CD4-positive, CD25-positive, alpha-beta regulatory T cell (primary cell): ENCODE measurements around the gene CDH23. TPM values are rescaled to one million over a fixed set of nuclear protein-coding genes. Genes with fewer than 3 reads are reported as not detected.

Experiments used
- ATAC-seq, 2 donors: fragments of 150-1000 bp; cut with Tn5 transposase; one replicate each; pipeline ENCODE4 v1.10.0; 2021; ENCODE audit warnings: low read depth in 2 of 2, moderate number of reproducible peaks in 2 of 2, moderate library complexity in 1 of 2
- DNase-seq, 3 donors: peaks; one replicate each; pipeline versions ENCODE4 v3.0.0 to v3.0.0-alpha.2; 2012 to 2022; ENCODE audit warnings: mixed read lengths in 1 of 3
- H3K27ac ChIP-seq: one replicate; pipeline ENCODE4 v1.7.0; 2013; ENCODE audit warnings: mild to moderate bottlenecking, low read length; ENCODE audit not compliant: insufficient read depth, poor library complexity, severe bottlenecking
- H3K27me3 ChIP-seq: one replicate; pipeline ENCODE4 v1.7.0; 2013; ENCODE audit warnings: low read length; ENCODE audit not compliant: control insufficient read depth, insufficient read depth
- H3K36me3 ChIP-seq: one replicate; pipeline ENCODE4 v1.7.0; 2013; ENCODE audit warnings: mild to moderate bottlenecking, low read length, moderate library complexity; ENCODE audit not compliant: control insufficient read depth, insufficient read depth
- H3K4me1 ChIP-seq: 2 replicates; pipeline ENCODE4 v1.7.0; 2013; ENCODE audit warnings: mild to moderate bottlenecking, low read length; ENCODE audit not compliant: insufficient read depth, control insufficient read depth, poor library complexity, severe bottlenecking
- H3K4me3 ChIP-seq: one replicate; pipeline ENCODE4 v1.7.0; 2013; ENCODE audit warnings: low read depth, mild to moderate bottlenecking, low read length, moderate library complexity
- H3K9me3 ChIP-seq, 2 experiments: 1 replicate in 1 of 2; 2 replicates in 1 of 2; pipeline ENCODE4 v1.7.0; 2013; ENCODE audit warnings: low read length in 2 of 2, mild to moderate bottlenecking in 1 of 2, moderate library complexity in 1 of 2; ENCODE audit not compliant: control insufficient read depth in 2 of 2
- H3K27ac Mint-ChIP-seq, 3 donors: one replicate each; pipeline ENCODE4 v1.8.0; 2020 to 2022; ENCODE audit warnings: mild to moderate bottlenecking in 3 of 3, mixed read lengths in 3 of 3, moderate library complexity in 2 of 3
- H3K27me3 Mint-ChIP-seq: one replicate; pipeline ENCODE4 v1.8.0; 2022; ENCODE audit warnings: mild to moderate bottlenecking, mixed read lengths
- H3K36me3 Mint-ChIP-seq: one replicate; pipeline ENCODE4 v1.8.0; 2020; ENCODE audit warnings: mixed read lengths
- H3K4me1 Mint-ChIP-seq, 4 donors: one replicate each; pipeline ENCODE4 v1.8.0; 2020 to 2022; ENCODE audit warnings: mixed read lengths in 4 of 4, mild to moderate bottlenecking in 1 of 4
- H3K4me3 Mint-ChIP-seq, 4 donors: one replicate each; pipeline ENCODE4 v1.8.0; 2020 to 2022; ENCODE audit warnings: mild to moderate bottlenecking in 4 of 4, mixed read lengths in 4 of 4, moderate library complexity in 3 of 4
- H3K9me3 Mint-ChIP-seq, 7 donors: one replicate each; pipeline ENCODE4 v1.8.0; 2020 to 2022; ENCODE audit warnings: mixed read lengths in 7 of 7, mild to moderate bottlenecking in 3 of 7, moderate library complexity in 2 of 7
- polyA plus RNA-seq, 4 donors: library from polyadenylated mRNA; unstranded; fragments of 300-500 nt; fragmentation: Illumina TruSeq; gene quantifications; one replicate each; pipeline ENCODE4 v1.2.3, GENCODE V29; 2021
- total RNA-seq: library from RNA; stranded (reverse); gene quantifications from one replicate; pipeline ENCODE4 v1.2.3, GENCODE V29; 2022

Gene CDH23
- total and polyA plus RNA-seq, 5 donors from 2014 or later = 0.17 to 5.6 (median 1.1) TPM

DNA sequence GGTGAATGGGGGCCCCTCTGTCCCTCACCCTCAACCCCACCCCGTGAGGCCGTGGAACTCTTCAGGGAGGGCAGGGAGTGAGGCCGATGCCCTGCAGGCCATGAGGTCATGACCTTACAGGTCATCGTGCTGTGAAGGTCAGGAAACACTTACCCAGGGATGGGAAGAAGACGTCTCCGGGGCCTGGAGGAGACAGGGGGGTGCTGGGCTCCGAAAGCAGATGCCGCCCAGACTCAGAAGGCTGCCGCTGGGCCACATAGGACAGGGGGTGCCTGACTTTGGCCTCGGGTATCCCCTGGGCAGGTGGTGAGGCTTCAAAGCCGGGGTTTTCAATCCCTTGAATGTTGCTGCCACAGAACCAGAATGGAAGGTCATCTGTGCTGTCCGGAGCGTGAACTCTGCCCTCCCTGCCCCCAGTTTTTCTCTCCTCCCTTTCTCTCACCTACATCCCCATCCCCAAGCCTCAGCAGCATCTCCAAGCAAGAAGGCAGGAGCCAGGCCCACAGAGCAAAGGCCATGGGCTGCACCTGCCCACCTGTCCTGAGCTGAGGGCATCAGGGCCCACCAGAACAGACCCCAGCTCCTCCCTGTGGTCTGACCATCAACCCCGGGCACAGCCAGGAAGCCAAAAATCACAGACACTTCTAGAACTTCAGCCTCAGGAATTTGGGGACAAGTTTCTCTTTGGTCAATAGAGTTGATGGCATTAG is 354.9 kb downstream of the CDH23 start:
- Mint-ChIP-seq H3K9me3 (no peaks in the 10 kb centered on the region), H3K4me1 (peaks cover 13 to 96% (median 67%) of the 10 kb centered on the region in 4 donors), H3K27ac (peak overlapping the region; percentile 92 to 98 (median 96)), H3K4me3 (peak overlapping the region; percentile 59 to 85 (median 82)), H3K27me3 (no peaks in the 10 kb centered on the region), H3K36me3 (peaks cover 35% of the 10 kb centered on the region)
- no peaks in the 10 kb centered on the region for H3K27me3 ChIP-seq
- no peaks in the 10 kb centered on the region for H3K9me3 ChIP-seq
- peaks cover 42% of the 10 kb centered on the region for H3K36me3 ChIP-seq
- peak overlapping the region; percentile 58 for H3K27ac ChIP-seq
- DNase-seq (no peak), ATAC-seq (no peak)
- H3K4me3 ChIP-seq = no peak overlapping the region
- peaks cover 100% of the 10 kb centered on the region for H3K4me1 ChIP-seq

DNA sequence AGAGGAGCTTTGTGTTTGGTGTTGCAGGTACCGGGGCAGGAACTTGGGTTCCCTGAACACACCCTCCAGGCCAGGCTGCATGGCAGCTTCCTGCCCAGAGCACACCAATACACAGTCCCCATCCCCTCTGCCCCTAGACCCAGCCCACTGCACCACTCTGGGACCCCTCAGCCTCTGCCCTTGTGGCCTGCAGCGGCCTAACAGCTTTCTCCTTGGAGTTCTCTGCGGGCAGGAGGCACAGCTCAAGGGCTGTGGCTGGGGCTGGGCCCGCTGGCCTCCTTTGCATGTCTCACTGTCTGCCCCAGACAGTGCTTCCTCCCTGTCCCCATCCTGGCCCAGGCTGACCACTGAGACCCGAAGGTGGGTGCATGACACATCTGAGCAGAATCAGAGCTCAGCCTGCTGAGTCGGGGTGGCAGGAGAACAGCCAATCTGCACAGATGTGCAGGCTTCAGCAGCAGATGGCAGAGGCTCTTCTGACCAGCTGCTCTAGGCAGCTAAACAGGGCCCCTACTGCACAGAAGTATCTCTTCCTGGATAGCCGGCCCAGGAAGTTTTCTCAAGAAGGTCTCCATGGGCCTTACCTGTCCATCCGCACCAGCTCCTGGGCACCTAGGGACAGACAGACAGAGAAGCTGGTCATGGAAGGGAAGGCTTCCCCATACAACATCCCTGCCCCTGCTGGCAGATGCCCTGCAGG is 355.8 kb downstream of the CDH23 start:
- Histone ChIP-seq H3K27ac (peak overlapping the region; percentile 55), H3K27me3 (no peaks in the 10 kb centered on the region), H3K9me3 (no peaks in the 10 kb centered on the region), H3K36me3 (peaks cover 42% of the 10 kb centered on the region), H3K4me1 (peaks cover 100% of the 10 kb centered on the region), H3K4me3 (no peak overlapping the region)
- Mint-ChIP-seq H3K27me3 (no peaks in the 10 kb centered on the region), H3K4me3 (peak overlapping the region; percentile 59 to 85 (median 82)), H3K36me3 (peaks cover 37% of the 10 kb centered on the region), H3K4me1 (peaks cover 12 to 96% (median 65%) of the 10 kb centered on the region in 4 donors), H3K9me3 (no peaks in the 10 kb centered on the region), H3K27ac (peak overlapping the region; percentile 92 to 98 (median 96))
- DNase-seq (peak in 1 of 3 donors; percentile 75), ATAC-seq (no peak)

DNA sequence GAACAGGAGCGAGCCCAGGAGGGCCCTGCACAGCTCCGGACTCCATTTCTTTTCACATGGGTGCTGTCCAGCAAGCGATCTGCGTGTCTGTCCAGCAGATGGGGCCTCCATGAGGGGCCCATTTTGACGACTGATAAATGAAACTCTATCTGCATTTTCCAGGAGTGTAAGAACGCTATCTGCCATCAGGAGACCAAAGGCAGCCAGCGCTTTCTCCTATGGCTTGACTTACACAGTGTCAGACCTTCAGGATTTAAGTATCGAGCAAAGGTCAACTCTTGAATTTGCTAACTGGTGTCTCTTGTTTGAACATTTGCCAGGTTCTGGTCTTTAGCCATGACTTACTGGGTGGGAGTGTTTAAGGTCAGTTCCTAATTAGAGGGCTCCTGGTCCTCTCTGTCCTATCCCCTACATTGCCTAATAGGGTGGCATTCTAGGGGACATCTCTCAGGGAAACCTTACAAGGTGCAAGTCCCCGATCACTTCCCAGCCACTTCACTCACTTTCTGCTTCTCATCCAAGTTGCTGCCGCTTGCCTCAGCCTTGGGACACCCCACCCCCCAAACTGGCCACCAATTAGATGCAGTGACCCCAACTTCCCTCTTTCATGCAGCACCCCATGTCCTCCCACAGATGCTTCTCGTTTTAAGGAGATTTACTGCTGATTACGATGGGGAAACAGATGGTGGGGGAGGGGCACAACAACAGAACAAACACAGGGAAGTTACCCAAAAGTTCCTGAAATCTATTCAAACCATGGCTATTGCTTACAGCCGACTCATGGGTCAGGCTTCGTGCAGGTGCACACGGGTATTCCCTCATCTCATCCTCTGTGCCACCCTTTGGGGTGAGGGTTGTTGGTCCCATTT is 356.6 kb downstream of the CDH23 start:
- Histone ChIP-seq H3K4me3 (no peak overlapping the region), H3K36me3 (peaks cover 45% of the 10 kb centered on the region), H3K4me1 (peaks cover 100% of the 10 kb centered on the region), H3K27ac (peak overlapping the region; percentile 83), H3K9me3 (no peaks in the 10 kb centered on the region), H3K27me3 (no peaks in the 10 kb centered on the region)
- H3K4me3 Mint-ChIP-seq = peak overlapping the region in 2 of 4 donors; percentile 59 to 74
- peaks cover 41% of the 10 kb centered on the region for H3K36me3 Mint-ChIP-seq
- H3K27ac Mint-ChIP-seq = peak overlapping the region; percentile 92 to 98 (median 96)
- peaks cover 12 to 96% (median 65%) of the 10 kb centered on the region in 4 donors for H3K4me1 Mint-ChIP-seq
- DNase-seq (no peak), ATAC-seq (no peak)
- no peaks in the 10 kb centered on the region for H3K9me3 Mint-ChIP-seq
- no peaks in the 10 kb centered on the region for H3K27me3 Mint-ChIP-seq

DNA sequence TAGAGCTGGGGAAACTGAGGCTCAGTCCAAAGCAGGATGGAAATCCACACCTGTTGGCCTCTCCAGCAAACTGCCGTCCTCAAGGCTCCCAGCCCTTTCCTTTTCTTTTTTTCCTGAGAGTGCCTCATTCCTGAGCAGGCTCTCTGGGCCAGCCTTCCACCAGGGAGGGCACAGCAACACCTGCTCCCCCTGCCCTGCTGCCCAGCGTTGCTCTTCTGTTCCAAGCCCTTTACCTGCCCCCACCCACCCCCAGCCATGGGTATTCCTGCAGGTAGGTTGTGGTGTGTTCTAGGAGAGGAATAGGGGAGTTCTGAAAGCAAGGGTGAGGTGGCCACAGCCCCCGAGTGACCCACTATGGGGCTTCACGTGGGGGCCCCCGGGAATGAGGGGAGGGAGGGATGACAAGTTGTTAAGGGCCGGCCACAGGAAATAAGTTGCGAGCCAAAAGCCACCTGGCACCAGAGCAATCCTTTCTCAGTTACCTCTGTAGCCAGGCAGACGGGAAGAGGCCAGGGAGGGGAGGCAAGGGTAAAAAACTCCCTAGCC is 357.3 kb downstream of the CDH23 start:
- no peak overlapping the region for H3K4me3 ChIP-seq
- Mint-ChIP-seq H3K27me3 (no peaks in the 10 kb centered on the region), H3K27ac (peak overlapping the region; percentile 92 to 98 (median 95)), H3K4me1 (peaks cover 7 to 96% (median 62%) of the 10 kb centered on the region in 4 donors), H3K4me3 (peak overlapping the region in 2 of 4 donors; percentile 32 to 79), H3K36me3 (peaks cover 39% of the 10 kb centered on the region), H3K9me3 (no peaks in the 10 kb centered on the region)
- no peaks in the 10 kb centered on the region for H3K9me3 ChIP-seq
- H3K27ac ChIP-seq = peak overlapping the region; percentile 83
- no peak for DNase-seq
- no peak for ATAC-seq
- peaks cover 100% of the 10 kb centered on the region for H3K4me1 ChIP-seq
- H3K36me3 ChIP-seq = peaks cover 48% of the 10 kb centered on the region
- H3K27me3 ChIP-seq = no peaks in the 10 kb centered on the region

DNA sequence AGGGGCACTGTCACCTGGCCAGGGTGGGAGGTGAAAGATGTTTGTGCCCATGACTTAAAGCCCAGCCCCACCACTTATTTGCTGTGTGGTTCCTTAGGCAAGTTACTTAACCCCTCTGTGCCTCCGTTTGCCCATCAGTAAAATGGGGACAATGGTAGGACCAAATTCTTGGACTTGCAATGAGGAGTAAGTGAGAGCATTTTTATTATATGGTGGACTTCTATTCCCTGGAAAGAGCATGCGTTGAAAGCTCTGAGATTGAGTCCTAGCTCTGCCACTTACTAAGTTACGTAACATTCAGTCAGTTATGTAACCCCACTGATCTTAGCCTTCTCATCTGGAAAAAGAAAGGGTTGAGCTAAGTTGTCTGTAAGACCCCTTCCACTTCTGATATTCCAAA is 357.8 kb downstream of the CDH23 start:
- peak overlapping the region; percentile 92 to 98 (median 95) for H3K27ac Mint-ChIP-seq
- ATAC-seq = no peak
- H3K4me1 Mint-ChIP-seq = peaks cover 7 to 94% (median 59%) of the 10 kb centered on the region in 4 donors
- peak overlapping the region; percentile 83 for H3K27ac ChIP-seq
- H3K36me3 ChIP-seq = peaks cover 53% of the 10 kb centered on the region
- H3K27me3 Mint-ChIP-seq = no peaks in the 10 kb centered on the region
- peak overlapping the region in 3 of 4 donors; percentile 56 to 79 (median 65) for H3K4me3 Mint-ChIP-seq
- no peak overlapping the region for H3K4me3 ChIP-seq
- H3K27me3 ChIP-seq = no peaks in the 10 kb centered on the region
- no peaks in the 10 kb centered on the region for H3K9me3 Mint-ChIP-seq
- peaks cover 97% of the 10 kb centered on the region for H3K4me1 ChIP-seq
- no peaks in the 10 kb centered on the region for H3K9me3 ChIP-seq
- DNase-seq = no peak
- peaks cover 39% of the 10 kb centered on the region for H3K36me3 Mint-ChIP-seq

DNA sequence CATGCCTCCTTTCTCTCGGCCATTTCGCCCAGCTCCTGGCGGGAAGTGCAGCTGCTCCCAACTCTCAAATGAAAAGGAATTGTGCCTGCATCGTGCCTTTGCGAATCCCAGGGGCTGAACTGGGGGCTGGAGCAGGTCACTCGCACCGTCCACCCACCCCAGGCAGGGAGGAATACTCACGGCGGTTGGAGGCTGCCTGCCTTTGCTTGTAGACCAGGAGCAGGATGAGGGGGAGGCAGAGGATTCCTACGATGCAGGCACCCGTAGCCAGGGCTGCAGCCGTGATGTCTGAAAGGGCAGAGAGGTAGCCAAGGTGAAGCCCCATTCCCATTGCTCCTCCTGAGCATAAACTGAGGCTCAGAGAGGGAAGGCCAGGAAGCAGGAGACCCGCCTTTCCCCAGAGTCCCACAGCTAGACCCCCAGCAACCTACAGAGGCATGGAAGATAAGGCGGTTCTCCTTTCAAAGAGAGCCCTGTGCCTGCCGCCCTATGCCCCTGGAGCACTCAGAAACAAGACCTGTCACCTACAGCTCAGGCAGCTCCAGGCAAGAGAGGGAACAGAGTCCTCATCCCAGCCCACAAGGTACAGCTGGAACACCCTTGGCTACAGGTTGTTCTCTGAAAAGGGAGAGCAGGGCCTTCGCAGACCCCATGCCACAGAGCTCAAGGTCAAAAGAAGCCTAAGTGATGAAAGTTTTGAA is 358.6 kb downstream of the CDH23 start:
- no peak for DNase-seq
- Histone ChIP-seq H3K27me3 (no peaks in the 10 kb centered on the region), H3K36me3 (peaks cover 55% of the 10 kb centered on the region), H3K4me1 (peaks cover 91% of the 10 kb centered on the region), H3K4me3 (no peak overlapping the region), H3K27ac (peak overlapping the region; percentile 83), H3K9me3 (no peaks in the 10 kb centered on the region)
- Mint-ChIP-seq H3K4me1 (peaks cover 7 to 89% (median 54%) of the 10 kb centered on the region in 4 donors), H3K9me3 (no peaks in the 10 kb centered on the region), H3K36me3 (peaks cover 40% of the 10 kb centered on the region), H3K4me3 (no peak overlapping the region), H3K27me3 (no peaks in the 10 kb centered on the region), H3K27ac (peak overlapping the region; percentile 91 to 98 (median 95))
- no peak for ATAC-seq
